HG02798 (cell line): ENCODE measurements around the gene CA4.

ENCODE experiments used
- ATAC-seq: cut with Tn5 transposase; IDR thresholded peaks from one replicate; pipeline ENCODE4 v1.9.1; 2021; ENCODE audit warnings: mild to moderate bottlenecking; ENCODE audit not compliant: unreplicated experiment, poor library complexity

CA4 gene

GRCh38 chr17:60128171-60128859 is 21.5 kb upstream of the CA4 start:
- ATAC-seq: no peak

GRCh38 chr17:60129164-60129563 is 20.6 kb upstream of the CA4 start:
- no peak for ATAC-seq

GRCh38 chr17:60130466-60130865 is 19.3 kb upstream of the CA4 start:
- no peak for ATAC-seq

DNA sequence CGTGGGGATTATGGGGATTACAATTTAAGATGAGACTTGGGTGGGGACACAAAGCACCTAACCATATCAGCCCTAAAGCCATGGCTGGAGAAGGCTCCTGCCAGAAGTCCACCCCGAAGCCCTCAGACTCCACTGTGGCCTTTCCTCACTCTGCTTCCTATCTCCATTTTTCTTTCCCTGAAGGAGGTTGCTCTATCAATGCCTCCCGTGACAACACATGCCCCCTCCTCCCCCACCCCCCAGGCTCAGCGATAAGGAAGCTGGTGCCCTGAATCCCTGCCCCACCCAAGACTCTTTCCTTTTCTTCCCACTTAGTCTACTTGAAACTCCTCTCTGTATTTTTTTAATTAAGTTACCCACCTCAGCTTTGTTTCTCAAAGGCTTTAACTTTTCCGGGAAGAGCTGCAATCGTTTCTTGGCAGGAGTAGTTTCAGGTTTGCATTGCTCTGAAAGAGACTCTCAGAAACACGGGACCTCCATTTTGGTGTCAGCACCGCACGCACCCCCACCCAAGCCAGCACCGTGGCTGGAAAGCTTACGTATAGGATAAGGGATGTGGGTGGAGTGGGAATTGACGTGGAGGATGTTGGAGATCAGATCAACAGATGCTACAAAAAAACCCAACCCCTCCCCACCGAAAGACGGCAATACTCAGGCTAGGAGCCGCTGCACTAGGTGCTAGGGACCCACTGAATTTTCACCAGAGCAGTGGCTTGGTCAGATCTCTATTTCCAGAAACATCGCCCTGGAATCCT is 15.2 kb upstream of the CA4 start:
- peak; percentile 6 for ATAC-seq

- peak; percentile 94 for ATAC-seq
These were observed 14.4 kb upstream of the CA4 start for GRCh38 chr17:60135151-60135950.

DNA sequence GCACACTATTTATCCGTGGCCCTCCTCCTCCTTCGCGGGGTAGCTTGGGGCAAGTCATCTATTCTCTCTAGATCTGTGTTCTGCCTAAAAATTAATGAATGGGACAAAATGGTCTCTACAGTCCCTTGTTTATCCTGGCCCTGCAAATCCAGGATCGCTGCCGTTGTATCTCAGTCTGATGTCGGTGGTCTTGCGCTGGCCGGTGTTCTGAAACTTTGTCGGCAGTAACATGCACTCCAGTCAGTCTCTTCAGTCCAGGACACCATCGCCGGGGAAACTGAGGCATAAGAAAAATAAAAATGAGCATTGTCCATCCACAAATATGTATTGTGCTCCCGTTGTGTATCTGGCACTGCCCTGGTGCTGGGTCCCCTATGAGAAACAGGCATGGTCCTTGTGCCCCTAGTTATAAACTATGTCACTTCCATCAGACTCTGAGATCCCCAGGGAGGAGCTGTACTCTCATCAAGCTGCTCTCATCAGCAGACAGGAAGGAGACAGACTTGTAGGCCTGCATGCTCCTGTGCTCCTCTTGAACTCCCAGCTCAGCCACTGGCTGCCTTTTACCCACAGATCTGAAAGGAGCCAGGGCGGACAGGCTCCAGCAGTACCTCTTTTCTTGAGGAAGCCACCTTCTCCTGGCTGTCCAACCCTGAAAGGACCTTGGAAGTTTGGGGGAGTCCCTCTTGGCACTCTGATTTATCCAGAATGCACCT is 13.7 kb upstream of the CA4 start:
- ATAC-seq: no peak

- no peak for ATAC-seq
These were observed 12.0 kb upstream of the CA4 start for GRCh38 chr17:60137731-60138130.

- ATAC-seq: no peak
These were observed 10.9 kb upstream of the CA4 start for GRCh38 chr17:60138769-60139437.

DNA sequence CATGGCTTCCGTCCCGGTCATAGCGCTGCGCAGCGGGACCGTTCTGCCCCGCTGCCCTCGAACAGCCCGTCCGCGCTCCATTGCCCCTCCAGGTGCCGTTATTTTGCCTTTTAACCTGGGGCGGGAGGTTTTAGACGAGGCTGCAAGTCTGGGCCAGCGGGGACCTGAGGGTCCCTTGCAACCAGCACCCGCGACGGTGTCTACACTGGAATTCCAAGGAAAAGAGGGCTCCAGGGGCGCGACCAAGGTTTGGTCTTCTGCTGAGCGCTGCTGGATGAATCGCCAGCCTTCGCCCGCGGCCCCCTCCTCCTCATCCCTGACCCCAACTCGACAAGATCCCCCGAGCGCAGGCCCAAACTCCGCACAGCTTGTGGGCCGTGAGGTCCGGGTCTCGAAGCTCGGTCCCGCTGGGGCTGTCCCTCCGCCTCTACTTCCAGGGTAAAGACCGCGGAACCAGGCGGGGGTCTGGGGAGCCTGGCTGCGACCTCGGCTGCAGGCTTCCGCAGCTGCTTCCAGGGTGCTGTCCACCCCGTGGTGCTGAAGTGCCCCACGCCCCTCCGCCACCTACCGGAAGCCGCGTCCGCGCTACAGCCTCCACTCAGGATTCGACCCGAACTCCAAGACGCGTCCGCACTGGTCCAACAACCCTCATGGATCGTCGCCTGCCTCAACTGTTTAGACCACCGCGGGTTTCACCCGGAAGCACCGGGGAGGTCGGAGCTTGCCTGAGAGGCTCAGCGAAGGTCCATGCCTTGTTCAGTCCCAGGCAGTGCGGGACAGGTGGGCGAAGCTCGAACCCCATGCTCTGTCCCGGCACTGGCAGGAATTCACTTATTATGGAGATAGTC is 10.1 kb upstream of the CA4 start:
- ATAC-seq: no peak

- no peak for ATAC-seq
These were observed 8.4 kb upstream of the CA4 start for GRCh38 chr17:60141111-60142018.

GRCh38 chr17:60142872-60143499 is 6.8 kb upstream of the CA4 start:
- ATAC-seq: peak; percentile 67

- no peak for ATAC-seq
These were observed 4.5 kb upstream of the CA4 start for GRCh38 chr17:60145006-60145935.

- no peak for ATAC-seq
These were observed 3.6 kb upstream of the CA4 start for GRCh38 chr17:60146206-60146605.

DNA sequence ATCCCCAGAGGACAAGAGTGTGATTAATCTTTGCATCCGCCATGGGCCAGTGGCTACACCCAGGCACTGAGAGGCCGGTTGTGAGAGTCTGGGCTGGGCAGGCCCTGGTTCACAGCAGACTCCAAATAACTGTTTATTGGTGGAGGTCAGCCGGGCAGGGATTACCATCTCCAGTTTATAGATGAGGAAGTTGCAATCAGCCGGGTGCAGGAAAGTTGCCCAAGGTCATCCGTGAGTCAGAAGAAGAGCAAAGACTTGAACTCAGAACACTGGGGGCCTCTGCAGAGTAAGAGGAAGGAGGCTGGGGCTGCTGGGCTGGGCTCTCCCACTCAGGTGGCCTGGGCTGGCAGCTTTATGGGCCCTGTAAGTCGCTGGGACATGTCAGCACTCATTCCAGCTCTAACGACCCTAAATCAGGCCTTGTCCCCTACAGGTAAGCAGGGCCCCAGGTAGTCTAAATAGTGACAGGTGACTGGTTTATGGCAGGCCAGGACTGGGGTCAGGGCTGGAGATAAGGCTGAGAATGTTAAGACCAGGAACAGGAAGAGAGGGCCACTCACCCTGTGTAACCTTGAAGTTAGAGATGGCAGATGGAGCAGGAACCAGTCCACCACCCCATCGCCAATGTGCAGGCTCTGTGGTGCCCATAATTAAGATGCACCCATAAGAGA is 2.1 kb upstream of the CA4 start:
- ATAC-seq: no peak

DNA sequence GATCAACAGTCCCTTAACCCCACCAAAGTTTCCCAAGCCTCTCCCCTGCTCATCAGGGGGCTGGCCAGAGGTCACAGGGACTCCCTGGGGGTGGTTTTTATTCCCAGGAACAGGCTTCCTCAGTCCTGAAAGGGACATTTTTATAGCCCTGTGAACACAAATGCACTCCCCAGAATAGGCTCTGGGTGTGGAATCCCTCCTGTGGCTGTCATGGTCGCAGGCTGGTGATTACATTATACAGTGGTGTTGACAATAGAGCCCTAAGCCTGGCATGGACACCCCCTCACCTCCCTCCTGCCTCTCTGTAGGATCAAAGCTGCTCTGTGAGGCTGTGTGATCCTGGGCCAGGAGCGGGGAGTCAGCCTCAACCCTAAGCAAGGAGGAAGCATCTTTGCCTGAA is 1.4 kb upstream of the CA4 start:
- ATAC-seq: no peak

DNA sequence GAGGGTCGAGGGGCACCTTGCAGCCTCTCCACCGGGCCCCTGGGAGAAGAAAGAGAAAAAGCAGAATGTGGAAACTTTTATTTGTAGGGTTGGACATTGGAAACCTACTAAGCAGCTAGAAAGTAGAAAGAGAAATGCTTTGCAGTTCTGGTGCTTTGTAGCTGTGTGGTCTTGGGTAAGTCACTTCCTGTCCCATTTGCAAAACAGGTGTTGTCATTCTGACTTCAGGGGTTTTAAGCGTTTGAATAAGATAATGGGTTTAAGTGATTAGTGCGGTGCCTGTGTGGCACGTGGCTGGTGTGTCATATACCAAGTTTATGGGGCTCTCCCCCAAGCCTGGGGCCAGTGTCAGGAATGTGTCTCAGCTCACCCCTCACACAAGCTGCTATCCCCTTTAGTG is 1.6 kb downstream of the CA4 start:
- ATAC-seq: peak; percentile 37
